ENCODE data around the gene GABRG3.
A peak's percentile ranks its signal among the peaks of the same experiment; 100 is the strongest.

Gene GABRG3

DNA sequence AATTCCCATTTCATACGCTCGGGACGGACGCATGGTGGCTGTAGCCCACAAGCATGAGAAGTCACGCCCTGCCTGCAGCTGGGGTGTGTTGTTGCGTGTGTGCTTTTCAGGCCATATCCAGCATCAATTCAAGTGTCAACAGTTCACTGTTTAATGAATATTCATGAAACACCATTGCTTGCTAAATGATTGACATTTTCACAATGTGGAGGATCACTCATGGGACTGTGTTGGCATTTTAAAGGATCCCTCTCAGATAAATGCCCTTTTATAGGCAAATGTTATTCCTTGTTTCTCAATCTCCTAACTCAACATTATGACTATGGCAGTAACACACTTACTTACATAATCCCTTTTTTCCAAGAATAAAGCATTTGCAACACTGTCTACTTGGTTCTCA lies 511.3 kb downstream of the GABRG3 start:
- Histone ChIP-seq H3K4me3 (ENCODE audit: low read depth, low read length) (no peak overlapping the region), H3K27me3 (no peaks in the 10 kb centered on the region), H3K4me1 (peaks cover 11% of the 10 kb centered on the region; the same call in 1 of the 2 replicates), H3K36me3 (no peaks in the 10 kb centered on the region), H3K9me3 (no peaks in the 10 kb centered on the region)
- no peak for DNase-seq
- no peak for TF ChIP-seq CTCF (IDR thresholded peaks at IDR 0.05; ENCODE audit: low read depth, low read length)

GRCh38 chr15:27483124-27483523 lies 512.1 kb downstream of the GABRG3 start:
- Histone ChIP-seq H3K9me3 (no peaks in the 10 kb centered on the region), H3K4me1 (peaks cover 17% of the 10 kb centered on the region), H3K27me3 (no peaks in the 10 kb centered on the region), H3K4me3 (ENCODE audit: low read depth, low read length) (no peak overlapping the region), H3K36me3 (no peaks in the 10 kb centered on the region)
- no peak for TF ChIP-seq CTCF (IDR thresholded peaks at IDR 0.05; ENCODE audit: low read depth, low read length)
- DNase-seq = no peak

DNA sequence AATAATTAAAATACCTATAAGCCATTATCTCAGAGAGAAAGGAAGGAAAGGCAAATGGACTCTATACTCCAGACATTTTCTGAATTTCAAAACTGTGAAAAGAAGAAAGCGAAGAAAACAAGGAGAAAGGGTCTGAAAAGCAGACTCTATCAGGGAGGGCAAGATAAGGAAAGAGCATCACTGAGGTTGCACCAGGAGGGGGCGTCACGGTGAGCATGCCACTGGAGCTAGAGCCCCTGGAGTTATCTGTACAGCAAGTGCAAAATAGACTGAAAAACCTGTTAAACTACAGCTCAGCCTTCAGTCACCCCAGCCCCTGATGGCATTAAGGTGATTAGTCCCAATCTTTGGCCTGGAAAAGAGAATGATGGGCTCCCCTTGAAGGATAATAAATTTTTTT lies 514.3 kb downstream of the GABRG3 start:
- no peaks in the 10 kb centered on the region for H3K27me3 ChIP-seq
- peak; percentile 41 for TF ChIP-seq CTCF (IDR thresholded peaks at IDR 0.05; ENCODE audit: low read depth, low read length)
- H3K36me3 ChIP-seq = no peaks in the 10 kb centered on the region
- no peaks in the 10 kb centered on the region for H3K9me3 ChIP-seq
- no peak for DNase-seq
- peaks cover 17% of the 10 kb centered on the region for H3K4me1 ChIP-seq
- no peak overlapping the region for H3K4me3 ChIP-seq (ENCODE audit: low read depth, low read length)

DNA sequence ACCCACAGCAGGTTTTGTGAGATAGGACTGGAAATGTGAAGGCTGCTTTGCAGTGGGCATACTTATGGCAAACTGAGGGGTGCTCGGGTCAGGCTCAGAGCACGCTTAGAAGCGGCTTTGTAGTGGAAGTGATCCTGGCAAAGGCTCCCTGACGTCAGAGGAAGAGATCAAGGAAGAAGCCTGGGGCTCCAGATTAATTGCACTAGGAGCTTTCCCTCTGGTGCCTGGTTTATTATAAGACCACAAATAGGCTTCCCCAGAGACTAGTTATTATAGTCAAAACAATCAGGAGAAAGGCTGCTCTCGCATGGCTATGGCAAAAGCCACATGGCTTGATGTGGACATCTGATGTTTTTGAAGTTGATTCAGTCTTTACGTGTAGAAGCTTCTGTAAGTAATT lies 515.1 kb downstream of the GABRG3 start:
- Histone ChIP-seq H3K27me3 (no peaks in the 10 kb centered on the region), H3K9me3 (no peaks in the 10 kb centered on the region), H3K36me3 (no peaks in the 10 kb centered on the region), H3K4me3 (ENCODE audit: low read depth, low read length) (0 out of 2 replicates have a peak overlapping the region, but pooled peaks have one; percentile 2), H3K4me1 (peaks cover 17% of the 10 kb centered on the region)
- TF ChIP-seq CTCF (IDR thresholded peaks at IDR 0.05; ENCODE audit: low read depth, low read length) = no peak
- DNase-seq = peak; percentile 84

- no peak for TF ChIP-seq CTCF (IDR thresholded peaks at IDR 0.05; ENCODE audit: low read depth, low read length)
- Histone ChIP-seq H3K27me3 (no peaks in the 10 kb centered on the region), H3K4me3 (ENCODE audit: low read depth, low read length) (peak overlapping the region; percentile 28; the same call in 1 of the 2 replicates), H3K9me3 (no peaks in the 10 kb centered on the region), H3K36me3 (no peaks in the 10 kb centered on the region), H3K4me1 (peaks cover 17% of the 10 kb centered on the region)
- DNase-seq = peak; percentile 40
Measured at GRCh38 chr15:27486683-27487647, 516.0 kb downstream of the GABRG3 start.

GRCh38 chr15:27487846-27488245 lies 516.9 kb downstream of the GABRG3 start:
- Histone ChIP-seq H3K36me3 (no peaks in the 10 kb centered on the region), H3K4me3 (ENCODE audit: low read depth, low read length) (no peak overlapping the region), H3K4me1 (peaks cover 20% of the 10 kb centered on the region), H3K9me3 (no peaks in the 10 kb centered on the region), H3K27me3 (no peaks in the 10 kb centered on the region)
- no peak for DNase-seq
- TF ChIP-seq CTCF (IDR thresholded peaks at IDR 0.05; ENCODE audit: low read depth, low read length) = no peak
